Activated CD4-positive, alpha-beta T cell treated with anti-CD3 and anti-CD28 coated beads, Interleukin-2, amount 50 U/mL, for 4 hours (primary cell): ENCODE data around the gene ME1.
"Not testable (repeated sequence)": the region's sequence is repeated elsewhere in the genome, so short reads cannot be mapped to it uniquely, and the experiment has no call there.

ENCODE experiments used
- DNase-seq, 2 experiments: peaks; one replicate each; pipeline ENCODE4 v3.0.0-alpha.2; 2020

The ME1 gene

GRCh38 chr6:83250235-83250634 is 180.6 kb downstream of the ME1 start:
- DNase-seq, result no peak

GRCh38 chr6:83247471-83247870 is 183.4 kb downstream of the ME1 start:
- DNase-seq, result no peak

- DNase-seq, result no peak
These were observed 199.7 kb downstream of the ME1 start for GRCh38 chr6:83231146-83231545.

GRCh38 chr6:83226517-83226916 is 204.3 kb downstream of the ME1 start:
- DNase-seq, result no peak

- no peak for DNase-seq
These were observed 208.9 kb downstream of the ME1 start for GRCh38 chr6:83221889-83222479.

GRCh38 chr6:83221276-83221675 is 209.6 kb downstream of the ME1 start:
- DNase-seq, result no peak

GRCh38 chr6:83220121-83220520 is 210.7 kb downstream of the ME1 start:
- no peak for DNase-seq

- no peak for DNase-seq
These were observed 212.2 kb downstream of the ME1 start for GRCh38 chr6:83218646-83219045.

- DNase-seq, result no peak
These were observed 214.0 kb downstream of the ME1 start for GRCh38 chr6:83216806-83217205.

GRCh38 chr6:83215131-83216047 is 215.5 kb downstream of the ME1 start:
- peak; percentile 34 to 41 for DNase-seq

- DNase-seq, result no peak
These were observed 228.8 kb downstream of the ME1 start for GRCh38 chr6:83202031-83202430.

- DNase-seq, result no peak
These were observed 231.0 kb downstream of the ME1 start for GRCh38 chr6:83199863-83200225.

- DNase-seq, result no peak
These were observed 231.5 kb downstream of the ME1 start for GRCh38 chr6:83199173-83199862.

- no peak for DNase-seq
These were observed 232.2 kb downstream of the ME1 start for GRCh38 chr6:83198486-83199172.

GRCh38 chr6:83193747-83194566 is 236.9 kb downstream of the ME1 start:
- DNase-seq, result peak; percentile 1

GRCh38 chr6:83192871-83193746 is 237.7 kb downstream of the ME1 start, which contains the start of the genes PGM3 and RWDD2A:
PGM3 (minus strand) TSS chr6:83193265; CDS start chr6:83191012, 2,253 bp downstream.
RWDD2A (plus strand) TSS chr6:83193357; CDS start chr6:83194452, 1,095 bp downstream.
- DNase-seq, result peak; percentile 82 to 85

GRCh38 chr6:83192456-83192855 is 238.4 kb downstream of the ME1 start:
- no peak for DNase-seq

GRCh38 chr6:83191974-83192373 is 238.9 kb downstream of the ME1 start:
- DNase-seq, result not testable (repeated sequence)

GRCh38 chr6:83190626-83191025 is 240.2 kb downstream of the ME1 start:
- DNase-seq, result no peak

- DNase-seq, result no peak
These were observed 242.3 kb downstream of the ME1 start for GRCh38 chr6:83188501-83188900.

GRCh38 chr6:83185096-83185495 is 245.8 kb downstream of the ME1 start:
- no peak for DNase-seq
